Myocyte (in vitro differentiated cells): Measurements from ENCODE around the gene MCF2L. TPM values are rescaled to one million over a fixed set of nuclear protein-coding genes. Genes with fewer than 3 reads are reported as not detected.

Experiments
- DNase-seq: peaks from one replicate; pipeline ENCODE4 v3.0.0-alpha.2; 2012; ENCODE audit warnings: low read depth
- total RNA-seq: library from RNA; depleted of rRNA; stranded (reverse); fragments of >200 nt; gene quantifications from 2 replicates; pipeline ENCODE4 v1.2.3, GENCODE V29; 2014

MCF2L gene
- total RNA-seq, 1 donor from 2014 or later: 34.4 TPM

DNA sequence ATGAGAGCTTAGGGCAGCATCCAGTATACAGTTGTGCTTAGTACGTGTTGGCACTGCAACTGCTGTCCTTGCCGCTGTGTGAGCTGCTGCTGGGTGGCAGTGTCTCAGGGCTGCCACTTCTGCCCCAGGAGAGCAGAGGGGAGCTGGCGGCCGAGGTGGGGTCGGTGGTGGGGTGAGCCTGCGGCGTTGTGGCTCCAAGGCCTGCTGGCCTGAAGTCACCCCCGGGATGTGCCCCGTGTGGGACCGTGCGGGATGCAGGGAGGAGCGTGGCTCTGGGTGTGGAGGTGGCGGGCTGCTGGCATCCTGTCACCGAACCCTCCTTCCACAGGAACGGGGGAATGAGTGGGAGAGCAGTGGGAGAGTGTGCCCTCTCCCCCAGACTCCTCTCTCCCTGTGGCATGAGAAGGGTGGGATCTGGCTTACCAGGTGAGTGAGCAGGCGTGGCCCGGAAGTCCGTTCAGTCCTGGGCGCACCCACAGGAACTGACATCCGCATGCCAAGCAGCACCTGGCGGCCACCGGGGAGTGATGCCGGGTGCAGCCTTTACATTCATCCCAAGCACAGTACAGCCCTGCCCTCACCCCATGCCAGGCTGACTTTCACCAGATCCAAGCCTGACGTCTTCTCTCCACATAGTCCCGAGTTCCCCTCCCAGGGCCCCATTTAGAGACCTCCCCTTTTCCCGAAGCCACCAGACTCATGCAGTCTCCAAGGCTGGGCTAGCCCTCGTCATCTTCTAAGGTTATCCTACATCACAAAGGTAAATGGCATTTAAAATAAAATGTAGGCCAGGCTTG, 26.6 kb downstream of the MCF2L start:
- no peak for DNase-seq

DNA sequence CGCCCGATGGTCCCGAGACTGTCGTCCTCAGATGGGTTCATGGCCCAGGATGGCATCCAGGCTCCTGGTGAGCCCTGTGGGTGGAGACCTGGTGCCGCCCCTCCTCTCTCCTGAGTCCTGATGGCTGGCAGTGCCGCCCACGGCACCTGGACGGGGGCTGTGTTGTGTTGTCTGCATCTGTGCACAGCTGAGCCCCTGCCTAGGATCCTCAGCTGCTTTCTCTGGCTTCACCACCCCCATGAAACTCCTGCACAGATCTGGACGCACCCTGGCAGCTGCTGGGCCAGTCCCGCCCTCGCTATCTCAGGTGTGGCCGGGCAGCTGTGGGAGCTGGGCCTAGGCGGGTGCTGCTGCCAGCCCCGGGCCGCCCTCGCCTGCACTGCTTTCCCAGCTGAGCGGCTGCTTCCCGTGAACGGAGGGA, 27.7 kb downstream of the MCF2L start:
- no peak for DNase-seq

DNA sequence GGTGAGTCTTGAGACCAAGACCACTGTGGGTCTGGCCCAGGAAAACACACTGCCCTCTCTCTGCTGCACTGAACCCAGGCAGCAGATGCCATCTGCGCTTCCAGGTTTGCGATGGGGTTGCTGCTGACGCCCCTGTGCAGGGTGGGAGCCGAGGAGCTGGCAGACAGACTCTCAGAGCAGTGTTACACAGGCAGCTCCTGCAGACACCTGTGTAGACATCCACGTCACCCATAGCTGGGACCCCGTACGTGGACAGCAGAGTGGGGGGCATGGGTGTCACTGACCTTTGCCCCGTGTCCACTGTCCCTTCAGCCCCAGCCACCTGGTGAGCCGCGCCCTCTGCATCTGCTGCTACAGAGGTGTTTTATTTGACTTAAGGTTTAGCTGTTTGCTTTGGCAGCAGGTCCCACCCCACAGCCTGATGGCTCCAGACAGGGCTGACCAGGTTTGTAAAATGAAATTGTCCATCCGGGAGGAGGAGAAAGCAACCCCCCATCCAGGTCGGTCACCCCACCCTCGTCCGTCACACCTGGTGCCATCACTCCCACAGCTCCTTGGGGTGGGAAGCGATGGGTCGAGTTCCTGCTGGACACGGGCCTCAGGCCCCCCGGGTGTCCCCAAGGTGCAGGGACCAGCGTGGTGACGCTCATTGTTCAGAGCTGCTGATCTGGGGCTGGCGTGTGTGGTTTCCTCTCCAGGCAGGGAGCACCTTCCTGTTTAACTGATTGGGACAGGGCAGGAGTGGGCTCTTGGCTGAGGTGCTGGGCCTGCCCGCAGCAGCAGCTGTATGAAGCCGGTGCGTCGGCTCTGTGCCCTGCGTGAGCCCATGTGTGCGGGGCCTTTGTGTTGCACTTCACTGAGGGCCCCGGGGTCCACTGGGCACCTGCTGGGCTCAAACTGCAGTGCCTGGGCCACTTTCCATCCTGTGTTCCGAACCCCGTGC, 28.4 kb downstream of the MCF2L start:
- DNase-seq: no peak

DNA sequence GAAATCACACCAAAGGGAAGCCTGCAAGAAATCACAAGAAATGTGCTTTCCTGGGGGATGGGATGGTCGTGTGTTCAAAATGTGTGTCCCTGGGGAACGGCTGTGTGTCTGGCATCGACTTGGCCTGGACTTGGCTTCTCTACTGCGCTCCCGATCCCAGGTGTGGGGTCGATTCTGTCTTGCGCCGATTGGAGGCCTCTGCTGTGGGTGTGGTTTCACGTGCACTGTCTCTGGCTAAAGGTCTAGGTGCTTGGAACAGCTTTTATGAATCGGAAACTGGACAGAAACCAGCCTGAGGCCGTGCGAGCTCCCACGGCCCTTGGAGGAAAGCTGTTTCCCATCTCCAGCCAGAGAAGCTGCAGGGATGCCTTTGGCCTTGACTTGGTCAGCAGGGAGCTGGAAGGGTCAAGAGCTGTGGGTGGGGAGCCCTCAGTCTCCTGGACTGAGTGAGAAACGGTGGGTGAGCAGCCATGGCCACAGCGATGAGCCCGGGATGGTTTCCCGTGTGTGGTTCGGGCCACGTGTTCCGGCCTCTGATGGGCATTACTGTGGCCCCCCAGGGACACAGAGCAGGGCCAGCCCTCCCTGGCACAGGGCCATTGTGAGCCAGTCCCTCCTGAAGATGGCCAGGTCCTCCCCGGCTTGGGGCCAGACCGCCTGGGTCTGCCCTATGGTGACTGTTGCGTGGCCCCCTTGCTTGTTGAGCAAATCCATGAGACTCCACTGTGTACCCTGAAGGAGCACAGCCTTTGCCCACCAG, 29.7 kb downstream of the MCF2L start:
- no peak for DNase-seq

DNA sequence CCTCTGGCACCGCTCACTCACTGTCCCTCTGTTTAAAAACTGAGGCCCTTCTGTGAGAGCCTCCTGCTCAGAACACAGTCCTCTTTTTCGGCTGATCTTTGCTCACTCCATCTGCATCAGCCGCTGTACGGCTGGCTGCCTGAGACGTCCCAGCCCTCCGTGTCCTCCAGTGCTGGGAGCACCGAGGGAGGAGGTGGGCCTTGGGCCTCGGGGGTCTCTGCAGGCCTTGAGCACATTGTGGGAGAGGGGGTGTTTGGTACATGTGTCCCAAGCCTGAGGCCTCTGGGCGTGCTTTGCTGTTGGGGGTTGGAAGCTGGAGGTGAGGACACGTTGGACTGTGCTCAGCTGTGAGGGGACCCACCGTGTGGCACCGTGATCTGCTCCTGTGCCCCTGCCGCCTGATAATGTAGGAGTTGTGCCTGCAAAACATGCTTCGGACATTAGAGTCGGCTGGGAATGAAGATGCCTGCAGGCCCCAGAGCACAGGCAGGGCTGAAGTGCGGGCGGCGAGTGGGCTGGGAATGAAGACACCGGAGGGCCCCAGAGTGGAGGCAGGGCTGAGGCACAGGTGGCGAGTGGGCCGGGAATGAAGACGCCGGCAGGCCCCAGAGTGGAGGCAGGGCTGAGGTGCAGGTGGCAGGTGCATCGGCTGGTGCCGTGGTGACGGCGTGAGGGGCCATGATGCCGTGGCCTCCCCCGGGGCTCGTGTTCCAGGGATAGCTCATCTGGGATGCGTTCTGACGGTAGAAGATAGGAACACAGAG, 30.6 kb downstream of the MCF2L start:
- DNase-seq: no peak

DNA sequence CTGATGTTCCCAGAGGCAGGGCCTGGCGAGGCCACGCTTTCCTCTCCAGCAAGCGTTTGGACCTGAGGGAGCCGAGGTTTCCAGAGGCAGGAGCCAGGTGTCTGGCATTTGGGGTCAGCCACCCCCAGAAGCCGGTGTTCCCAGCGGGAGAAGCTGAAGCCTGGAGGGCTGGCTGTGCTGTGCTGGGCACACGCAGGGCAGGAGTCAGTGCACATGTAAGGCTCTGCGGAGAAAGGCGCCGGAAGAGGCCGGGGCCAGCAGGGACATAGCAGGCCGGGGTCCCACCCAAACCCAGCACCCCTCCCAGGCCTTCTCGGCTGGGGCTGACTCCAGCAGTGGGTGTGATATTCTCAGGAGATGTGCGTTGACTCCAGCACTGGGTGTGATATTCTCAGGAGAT, 31.6 kb downstream of the MCF2L start:
- no peak for DNase-seq

DNA sequence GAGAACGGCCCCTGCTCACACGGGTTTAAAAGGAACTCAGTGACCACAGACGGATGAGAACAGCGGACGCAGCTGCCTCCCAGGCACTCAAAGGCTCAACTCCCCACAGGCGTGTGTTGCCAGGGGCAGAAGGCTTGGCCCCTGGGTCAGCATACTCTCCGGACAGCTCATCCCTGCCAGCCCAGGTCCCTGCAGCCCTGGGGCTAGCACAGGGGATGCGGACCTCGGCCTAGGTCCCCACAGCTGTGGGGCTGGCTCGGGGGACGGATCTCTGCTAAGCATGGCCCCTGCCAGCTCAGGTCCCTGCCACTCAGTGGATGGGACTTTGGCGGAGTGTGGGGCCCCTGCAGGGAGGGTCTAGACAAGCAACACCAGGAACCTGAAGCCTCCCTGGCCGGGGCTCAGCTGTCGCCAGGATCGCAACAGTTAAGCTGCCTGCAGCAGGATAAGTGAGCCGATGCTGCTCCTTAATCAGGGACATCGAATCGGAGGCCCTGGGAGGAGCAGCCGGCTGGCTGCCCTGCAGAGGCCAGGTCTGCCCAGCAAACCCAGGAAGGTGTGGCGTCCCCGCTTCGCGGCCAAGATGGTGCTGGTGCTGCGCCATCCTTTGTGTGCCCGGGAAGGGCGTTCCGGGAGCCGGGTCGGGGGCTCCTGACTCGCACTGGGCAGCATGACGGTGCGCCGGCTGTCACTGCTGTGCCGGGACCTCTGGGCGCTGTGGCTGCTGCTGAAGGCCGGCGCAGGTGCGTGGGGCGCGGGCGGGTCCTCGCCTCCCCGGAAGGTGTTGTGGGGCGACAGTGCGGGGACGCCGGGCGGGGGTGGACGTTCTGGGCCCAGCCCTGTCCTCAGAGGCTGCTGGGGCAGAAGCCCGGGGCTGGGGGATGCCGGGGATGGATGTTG, 32.5 kb downstream of the MCF2L start:
- peak; percentile 96 for DNase-seq

DNA sequence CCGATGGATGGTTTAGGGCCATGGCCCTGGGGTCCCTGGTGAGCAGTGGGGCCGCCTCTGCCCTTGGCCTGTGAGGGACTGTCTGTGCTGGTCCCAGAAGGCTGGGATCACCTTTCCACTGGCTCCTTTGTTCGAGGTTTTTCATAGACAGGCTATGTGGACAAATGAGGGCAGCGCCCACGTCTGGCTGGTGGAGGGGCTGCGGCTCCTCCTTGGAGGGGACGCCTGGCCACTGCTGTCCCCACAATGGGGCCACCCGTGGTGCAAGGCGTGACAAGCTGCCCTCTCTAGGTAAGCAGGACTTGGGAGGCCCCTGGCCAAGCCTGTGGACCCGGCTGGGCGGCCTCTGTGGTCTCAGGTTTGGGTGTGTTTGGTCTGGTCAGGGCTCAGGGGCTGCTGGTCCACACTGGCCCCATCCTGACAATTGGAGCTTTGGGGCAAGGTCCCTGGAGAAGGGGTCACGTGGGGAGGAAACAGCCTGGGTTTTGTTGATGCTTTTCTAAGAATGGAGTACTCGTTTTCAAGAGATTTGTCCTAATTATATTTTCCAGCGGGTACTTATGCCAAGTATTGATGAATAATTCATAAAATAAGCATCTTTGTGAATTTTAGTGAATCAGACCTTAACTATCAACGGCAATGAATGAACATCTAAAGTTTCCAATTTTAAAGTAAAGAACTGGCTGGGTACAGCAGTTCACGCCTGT, 33.3 kb downstream of the MCF2L start:
- peak; percentile 51 for DNase-seq

DNA sequence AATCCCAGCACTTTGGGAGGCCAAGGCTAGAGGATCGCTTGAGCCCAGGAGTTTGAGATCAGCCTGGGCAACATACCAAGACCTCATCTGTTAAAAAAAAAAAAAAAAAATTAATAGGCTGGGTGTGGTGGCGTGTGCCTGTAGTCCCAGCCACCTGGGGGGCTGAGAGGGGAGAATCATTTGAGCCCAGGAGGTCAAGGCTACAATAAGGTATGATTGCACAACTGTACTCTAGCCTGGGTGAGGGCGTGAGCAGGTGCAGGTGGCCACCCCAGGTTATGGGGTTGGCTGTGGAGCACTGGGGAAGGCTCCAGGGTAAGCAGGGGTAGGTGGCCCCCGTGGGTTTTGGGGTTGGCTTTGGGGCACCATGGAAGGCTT, 33.9 kb downstream of the MCF2L start:
- no peak for DNase-seq

DNA sequence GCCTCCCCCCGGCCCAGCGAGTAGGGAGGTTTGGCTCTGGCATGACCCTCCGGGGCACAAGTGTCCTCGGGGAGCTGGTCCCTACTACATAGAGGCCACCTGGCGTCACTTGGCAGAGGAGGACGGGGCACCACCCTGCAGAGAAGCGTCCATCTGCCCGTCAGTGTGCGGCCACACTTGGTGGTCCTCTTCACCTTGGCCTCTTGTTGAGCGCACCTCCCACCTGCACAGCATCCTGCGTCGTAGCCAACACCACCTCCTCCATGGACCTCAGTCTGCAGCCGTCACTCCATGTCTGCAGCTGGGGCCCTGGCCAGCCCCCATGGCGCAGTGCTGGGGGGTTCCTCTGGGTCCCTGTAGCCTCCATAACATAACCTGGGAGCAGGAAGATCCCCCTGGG, 35.1 kb downstream of the MCF2L start:
- no peak for DNase-seq

DNA sequence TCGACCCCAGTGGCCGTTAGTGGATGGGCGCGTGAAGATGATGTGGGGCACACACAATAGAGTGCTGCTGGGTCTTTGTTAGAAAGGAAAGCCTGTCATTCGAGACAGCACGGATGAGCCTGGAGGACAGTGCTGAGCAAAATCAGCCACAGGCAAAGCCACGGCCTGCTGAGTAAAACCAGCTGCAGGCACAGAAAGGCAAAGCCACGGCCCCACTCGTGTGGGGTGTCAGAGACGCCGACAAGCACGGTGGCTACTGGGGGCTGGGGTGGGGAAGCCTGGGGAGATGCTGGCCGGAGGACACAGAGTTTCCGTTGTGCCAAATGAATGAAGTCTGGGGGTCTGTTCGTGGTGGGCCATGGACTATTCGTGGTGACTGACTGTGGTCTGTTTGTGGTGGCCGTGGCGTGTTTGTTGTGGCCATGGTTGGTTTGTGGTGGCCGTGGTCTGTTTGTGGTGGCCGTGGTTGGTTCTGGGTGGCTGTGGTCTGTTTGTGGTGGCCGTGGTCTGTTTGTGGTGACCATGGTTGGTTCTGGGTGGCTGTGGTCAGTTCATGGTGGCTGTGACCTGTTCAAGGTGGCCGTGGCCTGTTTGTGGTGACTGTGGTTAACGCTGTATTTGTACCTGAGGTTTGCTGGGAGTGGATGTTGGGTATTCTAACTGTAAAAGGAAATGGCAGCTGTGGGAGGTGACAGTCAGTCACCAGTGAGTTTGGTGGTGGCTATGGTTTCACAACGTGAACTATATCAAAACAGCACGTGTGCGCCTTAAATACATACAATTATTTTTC, 36.3 kb downstream of the MCF2L start:
- peak; percentile 76 for DNase-seq

DNA sequence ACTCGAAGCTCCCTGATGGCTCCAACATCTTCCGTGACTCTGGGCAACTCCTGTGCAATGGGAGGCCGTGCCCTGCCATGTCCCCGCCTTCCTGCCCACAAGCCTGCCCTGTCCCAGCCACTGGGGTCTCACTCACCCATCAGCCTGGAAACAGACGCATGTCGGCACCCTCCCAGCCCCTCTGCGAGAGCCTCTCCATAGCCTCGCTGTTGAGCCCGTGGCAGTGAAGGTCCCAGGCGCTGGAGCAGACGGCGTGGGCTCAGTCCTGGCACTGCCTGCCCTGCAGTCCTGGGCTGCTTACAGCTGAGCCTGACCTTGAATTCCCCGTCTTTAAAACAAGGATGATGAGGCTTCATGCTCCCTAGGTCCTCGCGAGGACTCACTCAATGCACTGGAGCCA, 37.0 kb downstream of the MCF2L start:
- DNase-seq: no peak

DNA sequence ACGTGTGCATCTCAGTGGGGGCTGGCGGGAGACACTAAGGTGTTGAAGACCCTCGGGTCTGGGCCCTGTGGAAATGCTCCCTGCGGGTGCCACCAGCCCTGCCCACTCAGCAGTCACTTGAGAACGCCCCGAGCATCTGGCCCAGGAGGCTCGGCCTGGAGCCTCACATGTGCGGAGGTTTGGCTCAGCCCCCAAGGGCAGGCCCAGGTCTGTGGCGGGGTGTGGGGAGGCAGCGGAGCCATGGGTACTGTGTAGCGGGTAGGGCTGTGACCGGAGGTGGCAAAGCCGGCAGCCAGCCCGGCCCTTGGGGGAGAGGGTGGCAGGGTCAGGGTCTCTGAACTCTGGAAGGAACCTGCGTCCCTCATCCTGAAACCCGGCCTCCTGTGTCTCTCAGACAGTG, 37.6 kb downstream of the MCF2L start:
- no peak for DNase-seq

DNA sequence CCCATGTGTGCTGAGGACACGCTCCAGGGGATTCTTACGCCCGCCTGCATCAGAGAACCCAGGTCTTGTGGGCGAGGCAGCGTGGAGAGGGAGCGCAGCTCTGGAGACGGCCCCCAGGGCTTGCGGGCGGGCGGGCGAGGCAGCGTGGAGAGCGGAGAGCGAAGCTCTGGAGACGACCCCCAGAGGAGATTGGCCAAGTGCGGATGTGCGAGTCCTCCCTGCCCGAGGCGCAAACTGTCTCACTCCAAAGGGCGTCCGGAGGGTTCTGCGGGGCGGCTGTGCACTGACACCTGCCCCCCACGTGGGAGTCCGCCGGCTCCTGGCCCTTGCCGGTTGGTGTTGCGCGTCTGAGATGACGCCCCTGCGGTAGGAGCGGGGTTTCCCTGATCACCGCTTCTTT, 39.8 kb downstream of the MCF2L start:
- DNase-seq: no peak

DNA sequence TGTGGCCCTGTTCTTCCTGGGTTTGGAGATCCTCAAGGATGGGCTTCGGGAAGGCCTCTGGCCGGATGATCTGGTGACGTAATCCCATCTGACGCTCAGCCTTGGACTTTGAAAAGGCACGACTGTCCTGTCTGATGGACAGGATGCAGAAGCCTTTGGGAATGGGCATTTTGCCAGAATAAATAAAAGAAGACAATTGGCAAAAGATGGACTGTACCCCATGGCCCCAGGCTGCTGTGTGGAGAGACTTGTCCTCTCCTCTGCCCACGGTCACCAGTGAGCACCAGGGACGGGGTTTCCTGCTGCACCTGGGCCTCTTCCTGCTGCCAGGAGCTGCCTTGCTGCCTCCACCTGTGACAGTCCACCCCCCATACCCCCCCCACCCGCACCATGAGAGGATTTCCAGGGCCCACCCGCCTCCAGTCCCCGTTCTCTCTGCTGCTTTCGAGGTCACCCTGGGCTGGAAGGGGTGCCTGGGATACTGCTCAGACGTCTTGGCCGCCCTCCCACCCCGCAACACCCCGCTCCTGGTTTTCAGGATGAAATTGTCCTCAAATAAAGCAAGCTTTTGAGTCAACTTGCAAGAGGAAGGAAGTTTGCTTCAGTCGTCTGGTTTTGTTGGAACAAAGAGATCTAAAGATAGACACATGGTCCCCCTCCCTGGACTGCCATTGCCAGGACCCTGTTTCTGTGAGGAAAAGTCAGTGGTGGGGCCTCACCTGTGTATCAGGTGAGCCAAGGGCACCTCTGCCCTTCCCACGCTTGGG, 40.9 kb downstream of the MCF2L start:
- no peak for DNase-seq

DNA sequence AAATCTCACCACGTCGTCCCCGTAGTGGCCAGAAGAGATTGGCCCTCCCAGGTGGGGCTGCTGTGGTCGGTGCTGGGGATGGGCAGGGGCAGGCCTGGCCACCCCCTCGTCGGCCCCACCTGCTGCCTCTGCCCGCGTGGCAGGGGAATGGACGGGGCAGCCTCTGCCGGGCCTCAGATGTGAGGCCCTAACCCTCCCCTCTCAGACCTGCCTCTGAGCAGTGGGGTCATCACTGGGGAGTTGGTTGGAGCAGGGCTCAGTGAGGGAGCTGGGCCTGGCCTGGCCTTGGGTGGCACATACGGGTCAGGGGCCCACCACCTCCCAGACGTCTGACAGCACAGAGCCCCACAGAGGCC, 41.5 kb downstream of the MCF2L start:
- no peak for DNase-seq

DNA sequence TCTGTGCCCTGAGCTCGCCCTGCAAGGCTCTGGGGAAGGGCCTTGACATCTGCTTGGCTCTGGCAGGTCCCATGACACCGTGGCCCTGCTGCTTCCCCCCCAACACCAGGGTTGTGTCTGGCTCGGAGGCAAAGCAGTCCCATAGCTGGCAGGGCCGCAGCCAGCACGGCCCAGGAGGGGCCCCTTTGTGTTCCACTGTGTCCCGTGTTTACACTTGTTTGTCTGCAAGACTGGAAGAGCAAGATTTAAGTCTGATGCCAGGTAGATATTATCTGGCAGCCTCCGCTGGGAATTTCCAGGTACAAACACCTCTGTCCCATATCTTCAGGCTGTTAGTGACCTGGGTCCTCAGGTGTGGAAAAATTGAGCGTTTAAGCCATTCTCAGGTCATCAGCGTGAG, 44.3 kb downstream of the MCF2L start:
- DNase-seq: no peak
